GM23248 (cell line): ENCODE measurements around the gene WIPF1.

Experiments
- EZH2 ChIP-seq: fragments of 200-600 bp; sonication (generic); IDR thresholded peaks from 2 replicates; pipeline ENCODE4 v1.6.1; 2018; ENCODE audit warnings: antibody characterized with exemption, mild to moderate bottlenecking; ENCODE audit not compliant: insufficient read depth, poor library complexity, severe bottlenecking
- EZH2phosphoT487 ChIP-seq: fragments of 200-600 bp; sonication (generic); IDR thresholded peaks from 2 replicates; pipeline ENCODE4 v1.6.1; 2018; ENCODE audit warnings: antibody characterized with exemption, moderate library complexity, mild to moderate bottlenecking, low read depth; ENCODE audit not compliant: insufficient read depth

DNA sequence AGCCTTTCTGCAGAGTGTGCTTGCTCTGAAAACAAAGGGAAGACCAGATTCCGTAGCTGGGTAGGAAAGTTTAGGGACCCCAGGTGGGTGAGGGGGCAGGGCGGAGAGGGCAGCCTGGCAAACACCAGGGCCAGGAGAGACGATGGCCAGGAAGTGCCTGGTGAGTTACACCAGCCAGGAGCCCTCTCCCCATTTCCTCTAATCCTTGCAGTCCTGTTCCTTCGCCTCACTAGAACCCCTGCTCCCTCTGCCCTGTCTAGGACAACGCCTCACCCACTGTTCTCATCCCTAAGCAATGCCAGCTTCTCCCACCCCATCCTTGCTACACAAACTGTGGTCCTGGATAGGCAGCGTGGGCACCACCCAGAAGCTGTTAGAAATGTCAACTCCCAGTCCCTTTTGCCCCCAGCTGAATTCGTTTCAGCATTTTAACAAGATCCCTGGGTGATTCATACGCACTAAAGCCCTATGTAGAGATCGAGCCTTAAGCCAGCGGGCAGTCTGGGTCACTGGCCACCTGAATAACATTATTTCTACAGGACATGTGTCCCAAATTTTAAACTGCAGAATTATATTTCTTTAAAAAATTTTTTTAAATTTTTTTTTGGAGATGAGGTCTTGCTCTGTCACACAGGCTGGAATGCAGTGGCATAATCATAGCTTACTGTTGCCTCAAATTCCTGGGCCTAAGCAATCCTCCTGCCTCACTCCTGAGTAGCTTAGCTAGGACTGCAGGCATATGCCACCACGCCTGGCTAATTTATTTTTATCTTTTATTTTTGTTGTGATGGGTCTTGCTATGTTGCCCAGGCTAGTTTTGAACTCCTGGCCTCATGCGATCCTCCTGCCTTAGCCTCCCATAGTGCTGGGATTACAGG lies 10.9 kb downstream of the WIPF1 start:
- TF ChIP-seq EZH2, result no peak
- no peak for TF ChIP-seq EZH2phosphoT487
